A673 (cell line): Measurements from ENCODE around the gene MGST2.

Experiments
- EZH2 ChIP-seq: fragments of 200-600 bp; sonication (generic); IDR thresholded peaks from 2 replicates; pipeline ENCODE4 v1.6.1; 2017; ENCODE audit warnings: borderline replicate concordance, low read depth, mild to moderate bottlenecking, mixed read lengths, antibody characterized with exemption, low read length; ENCODE audit not compliant: poor library complexity, severe bottlenecking
- TF ChIP-seq, protein P1 (sequence below): fragments of 300-800, 200-600 bp; sonication (generic); conservative IDR thresholded peaks from 2 replicates; pipeline ENCODE4 v1.5.1; 2017; ENCODE audit warnings: low read depth, mild to moderate bottlenecking, antibody characterized with exemption, low read length, moderate library complexity, mixed read lengths

DNA sequence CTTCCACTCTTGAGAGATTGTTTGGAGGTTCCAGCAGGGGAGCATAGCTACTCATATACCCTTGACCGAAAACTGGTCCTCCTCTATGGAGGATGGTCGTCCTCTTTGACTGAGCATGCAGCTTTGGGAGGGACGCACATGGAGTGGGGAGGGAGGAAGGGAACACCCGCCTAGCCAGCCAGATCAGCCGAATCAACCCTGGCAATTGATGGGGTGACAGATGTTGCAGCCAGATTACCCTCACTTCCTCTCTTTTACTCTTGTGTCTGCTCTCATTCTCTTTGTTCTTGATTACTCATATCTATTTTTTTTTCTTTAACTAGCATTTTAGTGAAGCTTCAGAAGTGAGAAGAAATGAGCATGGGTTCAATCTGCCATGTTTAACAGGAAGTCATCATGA lies 19.6 kb downstream of the MGST2 start:
- TF ChIP-seq EZH2, result no peak
- TF ChIP-seq, protein P1, sequence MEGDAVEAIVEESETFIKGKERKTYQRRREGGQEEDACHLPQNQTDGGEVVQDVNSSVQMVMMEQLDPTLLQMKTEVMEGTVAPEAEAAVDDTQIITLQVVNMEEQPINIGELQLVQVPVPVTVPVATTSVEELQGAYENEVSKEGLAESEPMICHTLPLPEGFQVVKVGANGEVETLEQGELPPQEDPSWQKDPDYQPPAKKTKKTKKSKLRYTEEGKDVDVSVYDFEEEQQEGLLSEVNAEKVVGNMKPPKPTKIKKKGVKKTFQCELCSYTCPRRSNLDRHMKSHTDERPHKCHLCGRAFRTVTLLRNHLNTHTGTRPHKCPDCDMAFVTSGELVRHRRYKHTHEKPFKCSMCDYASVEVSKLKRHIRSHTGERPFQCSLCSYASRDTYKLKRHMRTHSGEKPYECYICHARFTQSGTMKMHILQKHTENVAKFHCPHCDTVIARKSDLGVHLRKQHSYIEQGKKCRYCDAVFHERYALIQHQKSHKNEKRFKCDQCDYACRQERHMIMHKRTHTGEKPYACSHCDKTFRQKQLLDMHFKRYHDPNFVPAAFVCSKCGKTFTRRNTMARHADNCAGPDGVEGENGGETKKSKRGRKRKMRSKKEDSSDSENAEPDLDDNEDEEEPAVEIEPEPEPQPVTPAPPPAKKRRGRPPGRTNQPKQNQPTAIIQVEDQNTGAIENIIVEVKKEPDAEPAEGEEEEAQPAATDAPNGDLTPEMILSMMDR, result no peak
